ENCODE results near the gene GNG7.

DNA sequence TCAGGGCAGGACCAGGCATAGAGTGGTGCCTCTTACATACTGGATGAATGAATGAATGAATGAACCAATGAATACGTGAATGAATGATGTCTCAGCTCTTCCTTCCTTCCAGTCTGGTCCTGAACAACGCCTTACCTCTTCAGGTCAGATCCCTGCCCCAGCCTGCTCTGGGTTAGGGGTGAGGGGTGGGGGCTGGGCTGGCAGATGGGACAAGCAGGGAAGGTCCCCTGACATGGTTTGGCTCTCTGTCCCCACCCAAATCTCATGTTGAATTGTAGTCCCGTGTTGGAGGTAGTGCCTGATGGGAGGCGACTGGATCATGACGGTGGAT is 9.3 kb upstream of the GNG7 start:
- TF ChIP-seq, protein P1, sequence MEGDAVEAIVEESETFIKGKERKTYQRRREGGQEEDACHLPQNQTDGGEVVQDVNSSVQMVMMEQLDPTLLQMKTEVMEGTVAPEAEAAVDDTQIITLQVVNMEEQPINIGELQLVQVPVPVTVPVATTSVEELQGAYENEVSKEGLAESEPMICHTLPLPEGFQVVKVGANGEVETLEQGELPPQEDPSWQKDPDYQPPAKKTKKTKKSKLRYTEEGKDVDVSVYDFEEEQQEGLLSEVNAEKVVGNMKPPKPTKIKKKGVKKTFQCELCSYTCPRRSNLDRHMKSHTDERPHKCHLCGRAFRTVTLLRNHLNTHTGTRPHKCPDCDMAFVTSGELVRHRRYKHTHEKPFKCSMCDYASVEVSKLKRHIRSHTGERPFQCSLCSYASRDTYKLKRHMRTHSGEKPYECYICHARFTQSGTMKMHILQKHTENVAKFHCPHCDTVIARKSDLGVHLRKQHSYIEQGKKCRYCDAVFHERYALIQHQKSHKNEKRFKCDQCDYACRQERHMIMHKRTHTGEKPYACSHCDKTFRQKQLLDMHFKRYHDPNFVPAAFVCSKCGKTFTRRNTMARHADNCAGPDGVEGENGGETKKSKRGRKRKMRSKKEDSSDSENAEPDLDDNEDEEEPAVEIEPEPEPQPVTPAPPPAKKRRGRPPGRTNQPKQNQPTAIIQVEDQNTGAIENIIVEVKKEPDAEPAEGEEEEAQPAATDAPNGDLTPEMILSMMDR (IDR thresholded peaks at IDR 0.05; ENCODE audit: low read length) = no peak
- no peak for TF ChIP-seq EZH2phosphoT487 (IDR thresholded peaks at IDR 0.05; ENCODE audit: low read length)

All from MM.1S (cell line).